ENCODE measurements around the gene MLF2.
"Not testable (repeated sequence)": the region's sequence is repeated elsewhere in the genome, so short reads cannot be mapped to it uniquely, and the experiment has no call there.

Gene MLF2

GRCh38 chr12:6729186-6729585 is 23.8 kb downstream of the MLF2 start:
- no peak for DNase-seq

GRCh38 chr12:6725350-6725749 is 27.6 kb downstream of the MLF2 start:
- DNase-seq = no peak

GRCh38 chr12:6724409-6724797 is 28.5 kb downstream of the MLF2 start:
- DNase-seq = no peak

GRCh38 chr12:6723607-6724408 is 29.1 kb downstream of the MLF2 start, which contains the start of gene COPS7A:
Gene COPS7A (plus strand): TSS chr12:6724046. CDS start chr12:6724657, 611 bp downstream.
- DNase-seq = peak; percentile 86 to 88

GRCh38 chr12:6722863-6723262 is 30.1 kb downstream of the MLF2 start:
- no peak for DNase-seq

GRCh38 chr12:6716874-6717437 is 36.0 kb downstream of the MLF2 start:
- DNase-seq = no peak

- DNase-seq = not testable (repeated sequence)
Measured at GRCh38 chr12:6716031-6716873, 36.7 kb downstream of the MLF2 start.

GRCh38 chr12:6708960-6709394 is 44.0 kb downstream of the MLF2 start:
- DNase-seq = no peak

- not testable (repeated sequence) for DNase-seq
Measured at GRCh38 chr12:6708351-6708750, 44.6 kb downstream of the MLF2 start.

- no peak for DNase-seq
Measured at GRCh38 chr12:6703631-6704030, 49.3 kb downstream of the MLF2 start.

GRCh38 chr12:6701078-6701768 is 51.7 kb downstream of the MLF2 start:
- no peak for DNase-seq

- DNase-seq = peak; percentile 37 to 42
Measured at GRCh38 chr12:6700646-6701051, 52.3 kb downstream of the MLF2 start, which contains the start of gene PIANP. Gene PIANP (minus strand): TSS chr12:6700815. CDS start chr12:6698061, 2,754 bp downstream.

- DNase-seq = no peak
Measured at GRCh38 chr12:6699989-6700645, 52.8 kb downstream of the MLF2 start.

GRCh38 chr12:6699259-6699988 is 53.5 kb downstream of the MLF2 start:
- no peak for DNase-seq

GRCh38 chr12:6698352-6699046 is 54.4 kb downstream of the MLF2 start:
- DNase-seq = no peak

All from activated CD4-positive, alpha-beta T cell treated with anti-CD3 and anti-CD28 coated beads, Interleukin-2, amount 50 U/mL, for 4 hours (primary cell).